ENCODE measurements around the gene UBE2D2.
A peak's percentile ranks its signal among the peaks of the same experiment; 100 is the strongest.

UBE2D2 gene

GRCh38 chr5:139561655-139562451 is 714 bp downstream of the UBE2D2 start:
- Mint-ChIP-seq H3K27me3 (no peaks in the 10 kb centered on the region), H3K4me3 (peak overlapping the region; percentile 98), H3K9me3 (no peaks in the 10 kb centered on the region), H3K27ac (peak overlapping the region; percentile 99), H3K4me1 (peaks cover 43% of the 10 kb centered on the region), H3K36me3 (peaks cover 34% of the 10 kb centered on the region)
- peak; percentile 73 for DNase-seq
- CTCF ChIA-PET = interaction anchor here (0.6 to 1.7 kb wide), 4 partner anchors 13 to 170 kb away, joined by 3 to 7 read pairs (median 4); no protein-coding TSS in a partner anchor

- DNase-seq = no peak
- CTCF ChIA-PET = interaction anchor here (0.7 to 1.9 kb wide), 7 partner anchors 12 to 202 kb away, joined by 3 to 7 read pairs (median 4); no protein-coding TSS in a partner anchor
- peaks cover 40% of the 10 kb centered on the region for H3K36me3 Mint-ChIP-seq
- H3K27me3 Mint-ChIP-seq = no peaks in the 10 kb centered on the region
- H3K4me3 Mint-ChIP-seq = peak overlapping the region; percentile 98
- H3K4me1 Mint-ChIP-seq = peaks cover 50% of the 10 kb centered on the region
- peak overlapping the region; percentile 99 for H3K27ac Mint-ChIP-seq
- H3K9me3 Mint-ChIP-seq = no peaks in the 10 kb centered on the region
These were observed 1.7 kb downstream of the UBE2D2 start for GRCh38 chr5:139562847-139563246.

GRCh38 chr5:139565411-139566305 is 4.5 kb downstream of the UBE2D2 start:
- peak; percentile 79 for DNase-seq
- CTCF ChIA-PET = interaction anchor here (0.9 to 2.2 kb wide), 7 partner anchors 10 to 155 kb away, joined by 3 to 18 read pairs (median 3); no protein-coding TSS in a partner anchor
- Mint-ChIP-seq H3K4me1 (peaks cover 73% of the 10 kb centered on the region), H3K4me3 (peak overlapping the region; percentile 73), H3K27ac (peak overlapping the region; percentile 99), H3K27me3 (no peaks in the 10 kb centered on the region), H3K9me3 (no peaks in the 10 kb centered on the region), H3K36me3 (peaks cover 51% of the 10 kb centered on the region)

GRCh38 chr5:139566611-139567010 is 5.5 kb downstream of the UBE2D2 start:
- Mint-ChIP-seq H3K36me3 (peaks cover 57% of the 10 kb centered on the region), H3K4me1 (peaks cover 78% of the 10 kb centered on the region)

GRCh38 chr5:139569270-139569955 is 8.3 kb downstream of the UBE2D2 start:
- peaks cover 52% of the 10 kb centered on the region for H3K36me3 Mint-ChIP-seq
- H3K27ac Mint-ChIP-seq = peak overlapping the region; percentile 58
- no peak for DNase-seq
- CTCF ChIA-PET = interaction anchor here (0.5 kb wide), 1 partner anchor 258 kb away, joined by 3 read pairs; no protein-coding TSS in a partner anchor
- H3K4me1 Mint-ChIP-seq = peaks cover 80% of the 10 kb centered on the region
- no peaks in the 10 kb centered on the region for H3K27me3 Mint-ChIP-seq
- H3K9me3 Mint-ChIP-seq = no peaks in the 10 kb centered on the region
- H3K4me3 Mint-ChIP-seq = no peak overlapping the region

More at GRCh38 chr5:139566611-139567010, 5.5 kb downstream of the UBE2D2 start:
- peak overlapping the region; percentile 99 for H3K27ac Mint-ChIP-seq
- no peaks in the 10 kb centered on the region for H3K27me3 Mint-ChIP-seq
- DNase-seq = no peak
- peak overlapping the region; percentile 73 for H3K4me3 Mint-ChIP-seq
- no peaks in the 10 kb centered on the region for H3K9me3 Mint-ChIP-seq
- CTCF ChIA-PET = interaction anchor here (0.9 to 2.2 kb wide), 3 partner anchors 9 to 123 kb away, joined by 3 to 18 read pairs (median 5); no protein-coding TSS in a partner anchor

- DNase-seq = no peak
- Mint-ChIP-seq H3K27ac (no peak overlapping the region), H3K4me3 (no peak overlapping the region), H3K27me3 (no peaks in the 10 kb centered on the region), H3K4me1 (peaks cover 82% of the 10 kb centered on the region), H3K9me3 (no peaks in the 10 kb centered on the region), H3K36me3 (peaks cover 47% of the 10 kb centered on the region)
- CTCF ChIA-PET = interaction anchor here (0.6 to 1.3 kb wide), 3 partner anchors 62 to 149 kb away, joined by 3 to 4 read pairs (median 3); no protein-coding TSS in a partner anchor
These were observed 10.4 kb downstream of the UBE2D2 start for GRCh38 chr5:139571543-139571942.

- Mint-ChIP-seq H3K4me1 (peaks cover 82% of the 10 kb centered on the region), H3K27me3 (no peaks in the 10 kb centered on the region), H3K4me3 (no peak overlapping the region), H3K27ac (peak overlapping the region; percentile 24), H3K36me3 (peaks cover 43% of the 10 kb centered on the region), H3K9me3 (no peaks in the 10 kb centered on the region)
- CTCF ChIA-PET = interaction anchor here (0.6 to 1.3 kb wide), 3 partner anchors 61 to 149 kb away, joined by 3 to 4 read pairs (median 3); no protein-coding TSS in a partner anchor
- no peak for DNase-seq
These were observed 10.8 kb downstream of the UBE2D2 start for GRCh38 chr5:139571966-139572365.

GRCh38 chr5:139574641-139575312 is 13.6 kb downstream of the UBE2D2 start:
- H3K27me3 Mint-ChIP-seq = no peaks in the 10 kb centered on the region
- CTCF ChIA-PET = interaction anchor here (0.7 to 3.0 kb wide), 21 partner anchors 9 to 279 kb away, joined by 3 to 18 read pairs (median 4); no protein-coding TSS in a partner anchor
- peaks cover 40% of the 10 kb centered on the region for H3K36me3 Mint-ChIP-seq
- H3K4me3 Mint-ChIP-seq = no peak overlapping the region
- H3K4me1 Mint-ChIP-seq = peaks cover 78% of the 10 kb centered on the region
- peak overlapping the region; percentile 95 for H3K27ac Mint-ChIP-seq
- DNase-seq = no peak
- no peaks in the 10 kb centered on the region for H3K9me3 Mint-ChIP-seq

GRCh38 chr5:139575313-139575646 is 14.1 kb downstream of the UBE2D2 start:
- Mint-ChIP-seq H3K27me3 (no peaks in the 10 kb centered on the region), H3K27ac (peak overlapping the region; percentile 95), H3K36me3 (peaks cover 37% of the 10 kb centered on the region), H3K4me3 (no peak overlapping the region), H3K4me1 (peaks cover 73% of the 10 kb centered on the region), H3K9me3 (no peaks in the 10 kb centered on the region)
- CTCF ChIA-PET = interaction anchor here (0.7 to 3.0 kb wide), 20 partner anchors 9 to 280 kb away, joined by 3 to 18 read pairs (median 4); no protein-coding TSS in a partner anchor
- DNase-seq = no peak

GRCh38 chr5:139575751-139576150 is 14.6 kb downstream of the UBE2D2 start:
- Mint-ChIP-seq H3K27me3 (no peaks in the 10 kb centered on the region), H3K4me3 (peak overlapping the region; percentile 29), H3K27ac (peak overlapping the region; percentile 95), H3K4me1 (peaks cover 70% of the 10 kb centered on the region), H3K9me3 (no peaks in the 10 kb centered on the region), H3K36me3 (peaks cover 38% of the 10 kb centered on the region)
- peak; percentile 42 for DNase-seq
- CTCF ChIA-PET = interaction anchor here (0.6 to 3.0 kb wide), 9 partner anchors 10 to 190 kb away, joined by 3 to 18 read pairs (median 5); no protein-coding TSS in a partner anchor

GRCh38 chr5:139577689-139578290 is 16.7 kb downstream of the UBE2D2 start:
- Mint-ChIP-seq H3K4me1 (peaks cover 60% of the 10 kb centered on the region), H3K4me3 (peak overlapping the region; percentile 41), H3K27ac (peak overlapping the region; percentile 95), H3K36me3 (peaks cover 34% of the 10 kb centered on the region), H3K9me3 (no peaks in the 10 kb centered on the region), H3K27me3 (no peaks in the 10 kb centered on the region)
- DNase-seq = no peak
- CTCF ChIA-PET = interaction anchor here (1.1 to 1.4 kb wide), 2 partner anchors 55 to 56 kb away, joined by 3 read pairs; no protein-coding TSS in a partner anchor

GRCh38 chr5:139578325-139578724 is 17.2 kb downstream of the UBE2D2 start:
- CTCF ChIA-PET = interaction anchor here (1.1 to 1.4 kb wide), 2 partner anchors 54 to 55 kb away, joined by 3 read pairs; no protein-coding TSS in a partner anchor
- Mint-ChIP-seq H3K4me1 (peaks cover 64% of the 10 kb centered on the region), H3K27me3 (no peaks in the 10 kb centered on the region), H3K36me3 (peaks cover 32% of the 10 kb centered on the region), H3K27ac (peak overlapping the region; percentile 95), H3K4me3 (peak overlapping the region; percentile 21), H3K9me3 (no peaks in the 10 kb centered on the region)
- no peak for DNase-seq
